Measurements from ENCODE around the gene CMC2. TPM values are rescaled to one million over a fixed set of nuclear protein-coding genes. Genes with fewer than 3 reads are reported as not detected.

The CMC2 gene
- total and polyA plus RNA-seq, 2 of the 13 experiments (the other 11 are each of a cell fraction or from before 2014, with no cell fraction given) = 116 to 129 TPM

- TF ChIP-seq ZHX2 (IDR thresholded peaks at IDR 0.05; ENCODE audit: low read depth) (no peak), ZHX2 (CRISPR knock-in tag; IDR thresholded peaks at IDR 0.05; ENCODE audit: borderline replicate concordance) (no peak), TBX3 (IDR thresholded peaks at IDR 0.05; ENCODE audit: borderline replicate concordance) (peak; percentile 94), CEBPG (CRISPR knock-in tag; IDR thresholded peaks at IDR 0.05) (peak; percentile 81), FOXK1 (CRISPR knock-in tag; IDR thresholded peaks at IDR 0.05; ENCODE audit: borderline replicate concordance, low read depth) (peak; percentile 18; the same call in 1 of the 2 replicates), SOX5 (CRISPR knock-in tag; IDR thresholded peaks at IDR 0.05; ENCODE audit: borderline replicate concordance) (peak; percentile 73; the same call in 1 of the 2 replicates), NFIC (IDR thresholded peaks at IDR 0.05; ENCODE audit: low read length) (peak; percentile 65; the same call in 1 of the 2 replicates), EP300 (IDR thresholded peaks at IDR 0.05; ENCODE audit: low read depth in 2 of 2, low read length in 2 of 2) (peak in 1 of 2 experiments; percentile 85; a peak in 2 of 4 replicates), EP300 (CRISPR knock-in tag; IDR thresholded peaks at IDR 0.05; ENCODE audit: borderline replicate concordance) (no peak)
These were observed 14.8 kb downstream of the CMC2 start (continued) for GRCh38 chr16:80991792-80992430.
